GM20431 (cell line): ENCODE measurements around the gene S100G.

Experiments
- in situ Hi-C: fragments of 300-500 bp; cut with MseI, MboI; formaldehyde crosslinking; loops from one replicate; pipeline ENCODE4 v1.15.0; 2020; ENCODE audit warnings: low sequenced_read_pairs; ENCODE audit not compliant: unreplicated experiment

S100G gene

DNA sequence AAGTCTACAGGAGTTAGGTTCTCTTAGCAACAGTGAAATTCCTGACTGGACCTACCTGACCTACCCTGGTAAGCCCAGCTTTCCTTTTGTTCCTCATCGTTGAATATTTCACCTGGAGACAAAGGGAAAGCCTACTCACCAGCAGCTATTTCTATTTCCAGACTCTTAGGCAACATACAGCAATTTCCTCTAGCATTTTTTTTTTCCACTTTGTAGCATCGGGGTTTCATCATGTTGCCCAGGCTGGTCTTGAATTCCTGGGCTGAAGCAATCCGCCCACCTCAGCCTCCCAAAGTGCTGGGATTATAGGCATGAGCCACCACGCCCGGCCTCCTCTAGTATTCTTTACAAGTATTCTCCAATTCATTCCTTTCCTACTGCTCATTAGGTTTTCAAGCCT, 6.8 kb upstream of the S100G start:
- in situ Hi-C loops, result no loop called here

DNA sequence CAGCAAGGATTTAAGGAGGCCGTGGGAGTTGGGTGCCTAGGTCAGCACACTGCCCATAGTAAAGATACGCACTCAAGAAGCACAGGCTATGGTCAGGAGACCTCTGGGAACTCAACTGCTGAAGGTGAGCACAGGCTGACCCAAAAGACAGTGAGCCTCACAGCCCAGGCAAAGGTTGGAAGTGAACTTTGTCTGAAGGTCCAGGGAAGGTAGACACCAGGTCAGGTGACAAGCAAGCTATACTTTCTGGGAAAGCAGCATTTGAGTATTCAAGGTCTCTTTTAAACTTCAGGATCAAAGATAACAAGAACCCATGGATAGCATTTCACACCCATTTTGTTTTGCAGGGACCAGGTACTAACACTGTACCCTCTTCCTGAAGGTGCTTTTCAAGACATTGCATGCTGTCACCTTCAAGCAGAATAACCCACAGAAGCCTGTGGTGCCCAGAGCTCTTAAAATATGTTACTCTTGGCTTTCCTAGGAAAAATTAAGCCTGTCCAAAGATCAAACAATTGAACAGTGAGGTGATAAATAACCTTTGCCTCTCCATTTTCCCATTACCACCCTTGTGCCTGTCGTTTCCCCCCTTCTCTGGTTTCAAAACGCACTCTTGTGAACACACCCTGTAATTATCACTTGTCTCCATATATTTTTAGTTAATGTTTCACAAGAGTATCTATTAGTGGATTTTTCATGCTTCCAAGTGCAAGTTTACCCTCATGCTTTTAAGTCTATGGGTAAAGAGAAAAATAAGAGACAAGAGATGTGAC, 3.4 kb upstream of the S100G start:
- in situ Hi-C loops, result no loop called here

GRCh38 chrX:16651391-16652024, 1.6 kb downstream of the S100G start:
- in situ Hi-C loops, result no loop called here

DNA sequence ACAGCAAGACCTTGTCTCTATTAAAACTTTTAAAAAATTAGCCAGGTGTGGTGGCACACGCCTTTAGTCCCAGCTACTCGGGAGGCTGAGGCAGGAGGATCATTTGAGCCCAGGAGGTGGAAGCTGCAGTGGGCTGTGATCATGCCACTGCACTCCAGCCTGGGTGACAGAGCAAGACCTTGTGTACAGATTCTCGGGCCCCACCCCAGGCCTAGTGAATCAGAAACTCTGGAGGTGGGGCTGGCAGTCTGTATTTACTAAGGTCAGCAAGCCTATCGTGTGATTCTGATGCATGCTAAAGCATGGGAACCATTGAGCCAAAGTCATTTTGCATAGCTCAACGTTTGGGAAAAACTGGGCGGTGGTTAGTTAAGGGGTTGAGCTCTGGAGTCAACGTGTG, 3.5 kb downstream of the S100G start:
- in situ Hi-C loops, result no loop called here

- in situ Hi-C loops, result no loop called here
These were observed 4.1 kb downstream of the S100G start for GRCh38 chrX:16654093-16654492.

GRCh38 chrX:16658284-16658683, 8.3 kb downstream of the S100G start:
- in situ Hi-C loops, result no loop called here

DNA sequence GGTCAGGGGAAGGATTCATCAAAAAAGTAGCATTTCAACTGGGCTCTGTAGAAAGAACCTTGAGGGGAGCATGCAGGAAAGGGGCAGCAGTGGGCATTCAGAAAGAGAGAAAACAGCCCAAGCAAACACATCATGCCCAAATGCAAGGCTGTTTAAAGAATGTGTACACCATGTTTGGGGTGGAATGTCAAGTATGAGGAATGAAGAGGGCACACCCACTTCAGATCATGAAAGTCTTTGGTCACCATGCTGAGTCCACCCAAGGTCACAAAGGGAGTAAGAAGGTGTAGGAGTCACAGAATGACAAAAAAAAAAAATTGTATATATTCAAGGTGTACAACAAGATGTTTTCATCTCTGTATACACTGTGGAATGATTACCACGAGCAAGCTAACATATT, 9.4 kb downstream of the S100G start:
- in situ Hi-C loops, result no loop called here

DNA sequence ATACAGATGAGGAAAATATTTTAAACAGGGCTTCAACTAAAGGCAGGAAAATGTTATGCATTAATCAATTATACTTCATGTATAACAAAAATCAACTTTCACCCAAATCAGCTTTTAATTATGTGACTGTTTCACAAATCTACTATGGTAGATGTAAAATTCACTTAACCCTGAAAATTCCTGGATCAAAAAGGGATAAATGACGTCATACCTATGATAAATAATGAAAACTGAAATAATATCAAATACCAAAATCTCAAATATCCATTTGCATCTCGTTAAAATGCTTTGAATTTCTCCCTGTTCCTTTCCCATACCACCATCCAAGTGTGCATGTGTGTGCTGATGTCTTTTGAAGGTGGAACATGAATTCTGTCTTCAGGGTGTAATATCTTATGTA, 11.5 kb downstream of the S100G start:
- in situ Hi-C loops, result no loop called here

GRCh38 chrX:16662402-16662801, 12.4 kb downstream of the S100G start:
- in situ Hi-C loops, result no loop called here

DNA sequence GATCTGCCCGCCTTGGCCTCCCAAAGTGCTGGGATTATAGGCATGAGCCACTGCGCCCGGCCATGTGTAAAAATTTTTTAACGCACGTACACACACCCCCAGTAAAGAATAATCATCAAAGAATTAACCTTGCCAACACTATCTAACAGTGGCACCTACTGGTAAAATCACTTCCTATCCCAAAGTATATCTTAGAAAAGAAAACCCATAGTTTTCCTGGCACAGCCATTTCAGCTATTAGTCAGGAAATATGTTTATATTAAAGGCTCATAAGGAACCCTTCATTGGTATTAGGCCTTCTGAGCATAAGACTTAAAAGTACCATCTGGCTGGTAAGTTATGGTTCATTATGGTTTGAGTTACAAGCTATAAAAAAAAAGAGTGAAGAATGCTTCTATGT, 14.1 kb downstream of the S100G start:
- in situ Hi-C loops, result no loop called here

DNA sequence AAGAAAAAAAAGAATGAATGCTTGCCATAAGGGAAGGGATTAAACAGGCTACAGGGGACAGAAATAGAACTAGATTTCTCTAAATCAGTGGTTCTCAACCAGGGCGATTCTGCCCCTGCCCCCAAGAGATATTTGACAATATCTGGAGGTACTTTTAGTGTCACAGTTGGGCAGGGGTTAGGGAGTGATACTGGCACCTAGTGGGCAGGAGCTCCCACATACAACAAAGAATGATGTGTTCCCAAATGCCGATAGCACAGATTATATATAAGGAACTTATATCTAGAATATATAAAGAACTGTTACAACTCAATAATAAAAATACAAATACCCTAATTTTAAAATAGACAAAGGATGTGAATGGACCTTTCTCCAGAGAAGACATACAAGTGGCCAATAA, 14.7 kb downstream of the S100G start:
- in situ Hi-C loops, result no loop called here

GRCh38 chrX:16665089-16665488, 15.1 kb downstream of the S100G start:
- in situ Hi-C loops, result no loop called here

DNA sequence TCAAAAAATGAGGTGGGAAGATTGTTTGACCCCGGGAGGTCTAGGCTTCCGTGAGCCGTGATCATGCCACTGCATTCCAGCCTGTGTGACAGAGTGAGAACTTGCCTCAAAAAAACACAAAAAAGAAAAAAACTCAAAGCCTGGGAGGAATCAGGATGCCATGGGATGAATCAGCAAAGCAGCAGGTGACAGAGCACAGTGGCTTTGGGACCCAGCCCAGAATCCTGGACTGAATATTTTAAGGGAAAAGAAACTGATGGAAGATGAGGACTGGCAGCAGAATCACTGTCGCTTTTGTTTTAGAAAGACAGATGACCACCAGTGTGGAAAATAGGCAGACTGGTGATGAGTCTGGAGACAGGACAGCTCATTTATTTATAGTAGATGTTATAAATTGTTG, 16.6 kb downstream of the S100G start:
- in situ Hi-C loops, result no loop called here

- in situ Hi-C loops, result no loop called here
These were observed 21.0 kb downstream of the S100G start for GRCh38 chrX:16671005-16671404.

DNA sequence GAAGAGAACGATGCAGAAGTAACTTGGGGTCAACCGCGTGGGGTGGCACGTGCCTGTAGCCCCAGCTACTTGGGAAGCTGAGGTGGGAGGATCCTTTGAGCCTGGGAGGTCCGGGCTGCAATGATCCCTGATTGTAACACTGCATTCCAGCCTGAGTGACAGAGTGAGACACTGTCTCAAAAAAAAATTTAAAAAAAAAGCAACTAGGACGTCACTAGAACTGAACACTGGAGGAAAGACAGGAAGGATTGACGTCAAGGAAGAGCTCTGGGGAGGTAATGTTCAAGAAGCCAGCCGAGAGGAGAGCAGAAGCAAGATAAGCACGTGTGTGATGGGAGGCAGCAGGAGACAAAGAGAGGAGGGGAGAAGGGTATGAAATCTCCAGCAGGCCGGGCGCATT, 28.7 kb downstream of the S100G start:
- in situ Hi-C loops, result loop anchor here (25.0 kb wide), 1 partner anchor 241 kb away; no protein-coding TSS in a partner anchor

DNA sequence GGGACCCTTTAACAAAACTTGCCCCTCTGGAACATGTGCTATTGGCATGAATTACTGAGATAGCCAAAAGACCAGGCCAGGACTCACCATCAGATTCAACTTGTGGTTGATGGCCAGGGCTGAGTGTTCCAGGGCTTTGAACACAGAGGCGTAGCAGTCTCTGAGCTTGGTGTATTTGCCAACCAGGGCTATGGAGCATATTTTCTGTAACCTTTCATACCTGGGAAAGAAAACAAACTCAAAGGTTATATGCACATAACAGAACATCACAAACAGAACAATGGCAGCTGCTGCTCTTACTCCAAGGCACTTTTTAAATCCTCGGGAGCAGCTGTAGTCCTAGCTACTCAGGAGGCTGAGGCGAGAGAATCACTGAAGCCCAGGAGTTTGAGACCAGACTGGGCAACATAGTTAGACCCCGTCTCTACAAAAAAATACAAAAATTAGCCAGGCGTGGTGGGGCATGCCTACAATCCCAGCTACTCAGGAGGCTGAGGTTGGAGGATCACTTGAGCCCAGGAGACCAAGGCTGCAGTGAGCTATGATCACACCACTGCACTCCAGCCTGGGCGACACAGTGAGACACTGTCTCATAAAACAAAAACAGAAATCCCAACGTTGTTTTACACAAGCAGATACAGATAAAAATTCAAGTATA, 33.2 kb downstream of the S100G start:
- in situ Hi-C loops, result loop anchor here (25.0 kb wide), 1 partner anchor 246 kb away; no protein-coding TSS in a partner anchor

GRCh38 chrX:16687514-16687913, 37.6 kb downstream of the S100G start:
- in situ Hi-C loops, result loop anchor here (25.0 kb wide), 1 partner anchor 250 kb away; no protein-coding TSS in a partner anchor

DNA sequence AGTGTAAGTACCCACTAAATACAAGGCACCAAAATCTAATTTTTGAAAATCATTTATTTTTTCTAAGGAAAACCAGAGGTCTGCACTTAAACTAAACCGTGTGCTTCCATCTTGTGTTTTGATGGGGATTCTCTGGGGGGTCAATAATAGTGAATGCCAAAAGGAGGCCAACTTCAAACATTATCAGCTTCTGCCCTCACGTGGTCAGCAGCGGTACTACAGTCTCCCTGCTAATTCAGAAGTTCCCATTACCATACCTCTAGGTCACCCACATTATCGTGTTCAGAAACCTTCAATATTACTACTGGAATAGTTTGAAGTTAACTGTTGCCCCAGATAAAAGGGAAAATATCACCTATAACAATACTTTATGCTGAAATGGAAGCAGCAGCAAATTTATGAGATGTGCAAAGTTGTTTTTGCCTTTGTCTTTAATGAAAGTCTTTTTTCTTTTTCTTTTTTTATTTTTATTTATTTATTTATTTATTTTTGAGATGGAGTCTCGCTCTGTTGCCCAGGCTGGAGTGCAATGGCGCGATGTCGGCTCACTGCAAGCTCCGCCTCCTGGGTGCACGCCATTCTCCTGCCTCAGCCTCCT, 45.2 kb downstream of the S100G start:
- in situ Hi-C loops, result loop anchor here (25.0 kb wide), 1 partner anchor 258 kb away; no protein-coding TSS in a partner anchor

GRCh38 chrX:16696956-16697355, 47.0 kb downstream of the S100G start:
- in situ Hi-C loops, result loop anchor here (25.0 kb wide), 1 partner anchor 260 kb away; no protein-coding TSS in a partner anchor

GRCh38 chrX:16699389-16699788, 49.4 kb downstream of the S100G start:
- in situ Hi-C loops, result loop anchor here (25.0 kb wide), 1 partner anchor 262 kb away; no protein-coding TSS in a partner anchor

DNA sequence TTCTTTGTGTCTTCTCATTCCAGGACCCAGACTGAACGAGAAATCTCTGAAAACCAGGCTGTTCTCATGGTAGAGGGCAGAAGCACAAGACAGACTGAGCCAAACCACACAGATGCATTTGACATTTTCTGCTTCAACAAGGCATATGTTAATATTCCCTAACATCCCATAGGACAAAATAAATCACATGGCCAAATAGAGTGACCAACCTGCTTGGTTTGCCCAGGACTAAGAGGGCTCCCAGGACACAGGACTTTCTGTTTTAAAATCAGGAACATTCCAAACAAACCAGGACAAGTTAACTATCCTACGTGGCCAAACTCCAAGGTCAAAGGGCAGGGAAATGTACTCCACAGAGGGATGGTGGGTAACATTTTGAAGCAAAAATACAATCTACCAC, 50.8 kb downstream of the S100G start:
- in situ Hi-C loops, result no loop called here
